Mucosa of rectum (tissue), 2 donors: ENCODE measurements around the gene TMEM252.
A peak's percentile ranks its signal among the peaks of the same experiment; 100 is the strongest.

Source experiments
- H3K27ac ChIP-seq, 2 donors: one replicate each; pipeline ENCODE4 v1.7.0; 2013; ENCODE audit warnings: inconsistent platforms in 2 of 2, low read depth in 2 of 2, low read length in 2 of 2
- H3K27me3 ChIP-seq, 2 donors: one replicate each; pipeline ENCODE4 v1.7.0; 2013; ENCODE audit warnings: low read length in 2 of 2; ENCODE audit not compliant: control insufficient read depth in 2 of 2, insufficient read depth in 2 of 2
- H3K36me3 ChIP-seq, 2 donors: one replicate each; pipeline ENCODE4 v1.7.0; 2013; ENCODE audit warnings: low read length in 2 of 2; ENCODE audit not compliant: control insufficient read depth in 2 of 2, insufficient read depth in 2 of 2
- H3K4me1 ChIP-seq, 2 donors: one replicate each; pipeline ENCODE4 v1.7.0; 2013; ENCODE audit warnings: low read length in 2 of 2, mild to moderate bottlenecking in 1 of 2; ENCODE audit not compliant: control insufficient read depth in 2 of 2, insufficient read depth in 2 of 2
- H3K4me3 ChIP-seq, 2 donors: one replicate each; pipeline ENCODE4 v1.7.0; 2013; ENCODE audit warnings: low read length in 2 of 2
- H3K9ac ChIP-seq, 2 donors: one replicate each; pipeline ENCODE4 v1.7.0; 2013; ENCODE audit warnings: low read length in 2 of 2, low read depth in 1 of 2, mild to moderate bottlenecking in 1 of 2
- H3K9me3 ChIP-seq, 2 donors: one replicate each; pipeline ENCODE4 v1.7.0; 2013; ENCODE audit warnings: low read length in 2 of 2; ENCODE audit not compliant: control insufficient read depth in 2 of 2
- donor health status: healthy.
- donor health status: Normal muscosa, but diverticular disease.

The TMEM252 gene

GRCh38 chr9:68560071-68560844 lies 19.6 kb upstream of the TMEM252 start:
- H3K27ac ChIP-seq, result no peak overlapping the region
- H3K4me3 ChIP-seq, result no peak overlapping the region
- no peaks in the 10 kb centered on the region for H3K36me3 ChIP-seq
- H3K4me1 ChIP-seq, result peaks cover 0 to 5% of the 10 kb centered on the region in 2 donors
- H3K27me3 ChIP-seq, result no peaks in the 10 kb centered on the region
- no peaks in the 10 kb centered on the region for H3K9me3 ChIP-seq
- no peak overlapping the region for H3K9ac ChIP-seq

GRCh38 chr9:68558545-68558944 lies 17.9 kb upstream of the TMEM252 start:
- H3K4me1 ChIP-seq, result peaks cover 0 to 5% of the 10 kb centered on the region in 2 donors
- no peaks in the 10 kb centered on the region for H3K27me3 ChIP-seq
- no peak overlapping the region for H3K9ac ChIP-seq
- H3K4me3 ChIP-seq, result no peak overlapping the region
- no peaks in the 10 kb centered on the region for H3K9me3 ChIP-seq
- no peaks in the 10 kb centered on the region for H3K36me3 ChIP-seq
- H3K27ac ChIP-seq, result no peak overlapping the region

GRCh38 chr9:68555437-68556150 lies 14.9 kb upstream of the TMEM252 start:
- no peak overlapping the region for H3K27ac ChIP-seq
- no peak overlapping the region for H3K9ac ChIP-seq
- H3K4me1 ChIP-seq, result peaks cover 5 to 13% of the 10 kb centered on the region in 2 donors
- no peak overlapping the region for H3K4me3 ChIP-seq
- H3K27me3 ChIP-seq, result no peaks in the 10 kb centered on the region
- no peaks in the 10 kb centered on the region for H3K36me3 ChIP-seq
- no peaks in the 10 kb centered on the region for H3K9me3 ChIP-seq

- Histone ChIP-seq H3K9me3 (no peaks in the 10 kb centered on the region), H3K27ac (no peak overlapping the region), H3K4me3 (no peak overlapping the region), H3K27me3 (no peaks in the 10 kb centered on the region), H3K36me3 (no peaks in the 10 kb centered on the region), H3K4me1 (peaks cover 6 to 12% of the 10 kb centered on the region in 2 donors), H3K9ac (no peak overlapping the region)
These were observed 12.2 kb upstream of the TMEM252 start for GRCh38 chr9:68552700-68553476.

GRCh38 chr9:68551191-68551590 lies 10.5 kb upstream of the TMEM252 start:
- H3K4me3 ChIP-seq, result peak overlapping the region in 1 of 2 donors; percentile 38
- no peaks in the 10 kb centered on the region for H3K36me3 ChIP-seq
- H3K27ac ChIP-seq, result peak overlapping the region; percentile 30 to 61
- peaks cover 6 to 13% of the 10 kb centered on the region in 2 donors for H3K4me1 ChIP-seq
- no peaks in the 10 kb centered on the region for H3K27me3 ChIP-seq
- H3K9ac ChIP-seq, result no peak overlapping the region
- no peaks in the 10 kb centered on the region for H3K9me3 ChIP-seq

GRCh38 chr9:68548241-68548640 lies 7.6 kb upstream of the TMEM252 start:
- H3K9me3 ChIP-seq, result no peaks in the 10 kb centered on the region
- no peak overlapping the region for H3K27ac ChIP-seq
- H3K9ac ChIP-seq, result no peak overlapping the region
- no peak overlapping the region for H3K4me3 ChIP-seq
- H3K27me3 ChIP-seq, result no peaks in the 10 kb centered on the region
- H3K36me3 ChIP-seq, result no peaks in the 10 kb centered on the region
- H3K4me1 ChIP-seq, result peaks cover 6 to 13% of the 10 kb centered on the region in 2 donors

- Histone ChIP-seq H3K27ac (peak overlapping the region in 1 of 2 donors; percentile 57), H3K4me1 (peaks cover 6 to 11% of the 10 kb centered on the region in 2 donors), H3K27me3 (no peaks in the 10 kb centered on the region), H3K9ac (no peak overlapping the region), H3K9me3 (no peaks in the 10 kb centered on the region), H3K4me3 (no peak overlapping the region), H3K36me3 (no peaks in the 10 kb centered on the region)
These were observed 6.7 kb upstream of the TMEM252 start for GRCh38 chr9:68547417-68547816.

- peak overlapping the region; percentile 23 to 57 for H3K27ac ChIP-seq
- no peaks in the 10 kb centered on the region for H3K36me3 ChIP-seq
- H3K9ac ChIP-seq, result no peak overlapping the region
- no peaks in the 10 kb centered on the region for H3K9me3 ChIP-seq
- H3K4me3 ChIP-seq, result no peak overlapping the region
- H3K27me3 ChIP-seq, result no peaks in the 10 kb centered on the region
- peaks cover 6 to 11% of the 10 kb centered on the region in 2 donors for H3K4me1 ChIP-seq
These were observed 6.1 kb upstream of the TMEM252 start for GRCh38 chr9:68546596-68547390.

- no peak overlapping the region for H3K9ac ChIP-seq
- no peak overlapping the region for H3K27ac ChIP-seq
- peaks cover 12 to 16% of the 10 kb centered on the region in 2 donors for H3K4me1 ChIP-seq
- H3K27me3 ChIP-seq, result no peaks in the 10 kb centered on the region
- H3K4me3 ChIP-seq, result no peak overlapping the region
- H3K9me3 ChIP-seq, result no peaks in the 10 kb centered on the region
- H3K36me3 ChIP-seq, result no peaks in the 10 kb centered on the region
These were observed 4.5 kb upstream of the TMEM252 start for GRCh38 chr9:68545033-68545705.
